Measurements from ENCODE around the gene SLC8A2. TPM values are rescaled to one million over a fixed set of nuclear protein-coding genes. Genes with fewer than 3 reads are reported as not detected.

SLC8A2 gene
- polyA plus RNA-seq, 1 donor from 2014 or later, result 14.1 TPM

DNA sequence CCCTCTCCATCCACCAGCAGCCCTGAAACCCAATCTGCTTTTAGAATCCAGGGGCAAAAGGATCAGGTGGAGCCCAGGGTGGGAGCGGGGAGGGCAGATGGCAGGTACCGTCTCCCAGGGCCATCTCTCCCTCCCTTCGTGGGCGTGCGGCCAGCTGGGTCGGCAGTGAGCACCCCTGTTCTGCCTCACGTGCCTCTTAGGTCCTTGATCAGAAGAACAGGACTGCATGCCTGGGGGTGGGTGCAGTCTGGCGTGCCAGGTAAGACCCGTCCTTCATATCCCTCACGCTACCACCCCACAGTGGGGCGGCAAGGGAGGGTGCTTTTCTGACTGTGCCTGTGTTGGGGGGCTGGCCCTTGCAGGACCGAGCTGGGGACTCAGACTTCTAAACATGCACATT is 2.0 kb downstream of the SLC8A2 start:
- H3K4me2 ChIP-seq (ENCODE audit: low read length), result no peak overlapping the region
- H3K9me2 ChIP-seq (ENCODE audit: insufficient read depth, low read length), result no peaks in the 10 kb centered on the region
- H4K20me1 ChIP-seq (ENCODE audit: insufficient read depth), result no peaks in the 10 kb centered on the region
- no peak overlapping the region for H3K27ac ChIP-seq (ENCODE audit: low read length)
- H3K27me3 ChIP-seq (ENCODE audit: insufficient read depth, low read depth, low read length), result no peaks in the 10 kb centered on the region
- no peaks in the 10 kb centered on the region for H3K9me3 ChIP-seq (ENCODE audit: low read length)
- no peaks in the 10 kb centered on the region for H3F3A ChIP-seq (ENCODE audit: insufficient read depth, low read length, poor library complexity, severe bottlenecking)
- TF ChIP-seq EZH2 (IDR thresholded peaks at IDR 0.05; ENCODE audit: borderline replicate concordance, insufficient read depth, low read length, poor library complexity, severe bottlenecking) (no peak), EP300 (conservative IDR thresholded peaks at IDR 0.05; ENCODE audit: poor library complexity, severe bottlenecking) (no peak), MXI1 (conservative IDR thresholded peaks at IDR 0.05; ENCODE audit: poor library complexity, severe bottlenecking) (no peak), TAF1 (IDR thresholded peaks at IDR 0.05; ENCODE audit: low read depth) (no peak), REST (IDR thresholded peaks at IDR 0.05; ENCODE audit: borderline replicate concordance) (no peak), SMC3 (conservative IDR thresholded peaks at IDR 0.05; ENCODE audit: poor library complexity) (no peak), POLR2AphosphoS5 (IDR thresholded peaks at IDR 0.05) (no peak), RAD21 (conservative IDR thresholded peaks at IDR 0.05) (no peak)
- TF ChIP-seq, protein P1, sequence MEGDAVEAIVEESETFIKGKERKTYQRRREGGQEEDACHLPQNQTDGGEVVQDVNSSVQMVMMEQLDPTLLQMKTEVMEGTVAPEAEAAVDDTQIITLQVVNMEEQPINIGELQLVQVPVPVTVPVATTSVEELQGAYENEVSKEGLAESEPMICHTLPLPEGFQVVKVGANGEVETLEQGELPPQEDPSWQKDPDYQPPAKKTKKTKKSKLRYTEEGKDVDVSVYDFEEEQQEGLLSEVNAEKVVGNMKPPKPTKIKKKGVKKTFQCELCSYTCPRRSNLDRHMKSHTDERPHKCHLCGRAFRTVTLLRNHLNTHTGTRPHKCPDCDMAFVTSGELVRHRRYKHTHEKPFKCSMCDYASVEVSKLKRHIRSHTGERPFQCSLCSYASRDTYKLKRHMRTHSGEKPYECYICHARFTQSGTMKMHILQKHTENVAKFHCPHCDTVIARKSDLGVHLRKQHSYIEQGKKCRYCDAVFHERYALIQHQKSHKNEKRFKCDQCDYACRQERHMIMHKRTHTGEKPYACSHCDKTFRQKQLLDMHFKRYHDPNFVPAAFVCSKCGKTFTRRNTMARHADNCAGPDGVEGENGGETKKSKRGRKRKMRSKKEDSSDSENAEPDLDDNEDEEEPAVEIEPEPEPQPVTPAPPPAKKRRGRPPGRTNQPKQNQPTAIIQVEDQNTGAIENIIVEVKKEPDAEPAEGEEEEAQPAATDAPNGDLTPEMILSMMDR (IDR thresholded peaks at IDR 0.05; ENCODE audit: poor library complexity, severe bottlenecking), result no peak
- H2AFZ ChIP-seq (ENCODE audit: low read depth, low read length), result no peak overlapping the region
- no peaks in the 10 kb centered on the region for H3K36me3 ChIP-seq (ENCODE audit: insufficient read depth, low read length)
- peak overlapping the region; percentile 39 for H3K9ac ChIP-seq (ENCODE audit: low read length)
- H3K79me2 ChIP-seq (replicated peaks; ENCODE audit: insufficient read depth, low read length), result no peaks in the 10 kb centered on the region
- H3K4me3 ChIP-seq (ENCODE audit: low read length), result peak overlapping the region; percentile 82

- peak overlapping the region; percentile 39 for H3K9ac ChIP-seq (ENCODE audit: low read length)
- no peaks in the 10 kb centered on the region for H3K9me2 ChIP-seq (ENCODE audit: insufficient read depth, low read length)
- H3K9me3 ChIP-seq (ENCODE audit: low read length), result no peaks in the 10 kb centered on the region
- H3K79me2 ChIP-seq (replicated peaks; ENCODE audit: insufficient read depth, low read length), result no peaks in the 10 kb centered on the region
- peak overlapping the region; percentile 82 for H3K4me3 ChIP-seq (ENCODE audit: low read length)
- H3K36me3 ChIP-seq (ENCODE audit: insufficient read depth, low read length), result no peaks in the 10 kb centered on the region
- no peaks in the 10 kb centered on the region for H3F3A ChIP-seq (ENCODE audit: insufficient read depth, low read length, poor library complexity, severe bottlenecking)
- H3K4me2 ChIP-seq (ENCODE audit: low read length), result no peak overlapping the region
- no peaks in the 10 kb centered on the region for H4K20me1 ChIP-seq (ENCODE audit: insufficient read depth)
- no peaks in the 10 kb centered on the region for H3K27me3 ChIP-seq (ENCODE audit: insufficient read depth, low read depth, low read length)
- TF ChIP-seq MXI1 (conservative IDR thresholded peaks at IDR 0.05; ENCODE audit: poor library complexity, severe bottlenecking) (no peak), EP300 (conservative IDR thresholded peaks at IDR 0.05; ENCODE audit: poor library complexity, severe bottlenecking) (no peak)
- H3K27ac ChIP-seq (ENCODE audit: low read length), result no peak overlapping the region
- H2AFZ ChIP-seq (ENCODE audit: low read depth, low read length), result no peak overlapping the region
Measured at GRCh38 chr19:47469363-47469700, 2.4 kb downstream of the SLC8A2 start.

DNA sequence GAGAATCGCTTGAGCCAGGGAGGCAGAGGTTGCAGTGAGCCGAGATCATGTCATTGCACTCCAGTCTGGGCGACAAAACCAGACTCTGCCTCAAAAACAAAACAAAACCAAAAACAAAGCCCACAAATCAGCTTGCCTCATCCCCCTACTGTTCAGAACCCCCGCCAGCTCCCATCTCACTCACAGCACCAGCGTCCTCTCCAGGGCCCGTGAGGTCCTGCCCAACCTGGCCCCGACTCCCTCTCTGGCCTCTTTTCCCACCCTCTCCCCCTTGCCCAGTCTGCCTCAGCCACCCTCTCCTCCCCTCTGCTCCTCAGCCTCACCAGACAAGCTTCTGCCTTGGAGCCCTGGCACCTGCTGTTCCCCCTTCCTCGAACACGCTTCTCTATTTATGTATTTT is 3.8 kb downstream of the SLC8A2 start:
- no peak overlapping the region for H3K4me2 ChIP-seq (ENCODE audit: low read length)

More for the DNA sequence above, 3.8 kb downstream of the SLC8A2 start:
- no peak overlapping the region for H3K9ac ChIP-seq (ENCODE audit: low read length)
- no peaks in the 10 kb centered on the region for H3K79me2 ChIP-seq (replicated peaks; ENCODE audit: insufficient read depth, low read length)
- no peaks in the 10 kb centered on the region for H3K9me2 ChIP-seq (ENCODE audit: insufficient read depth, low read length)
- no peaks in the 10 kb centered on the region for H4K20me1 ChIP-seq (ENCODE audit: insufficient read depth)
- H3K4me3 ChIP-seq (ENCODE audit: low read length), result no peak overlapping the region
- no peaks in the 10 kb centered on the region for H3F3A ChIP-seq (ENCODE audit: insufficient read depth, low read length, poor library complexity, severe bottlenecking)
- H3K27me3 ChIP-seq (ENCODE audit: insufficient read depth, low read depth, low read length), result no peaks in the 10 kb centered on the region
- H2AFZ ChIP-seq (ENCODE audit: low read depth, low read length), result no peak overlapping the region
- no peak overlapping the region for H3K27ac ChIP-seq (ENCODE audit: low read length)
- no peaks in the 10 kb centered on the region for H3K36me3 ChIP-seq (ENCODE audit: insufficient read depth, low read length)
- TF ChIP-seq, protein P1 (IDR thresholded peaks at IDR 0.05; ENCODE audit: poor library complexity, severe bottlenecking), result no peak
- TF ChIP-seq EP300 (conservative IDR thresholded peaks at IDR 0.05; ENCODE audit: poor library complexity, severe bottlenecking) (no peak), REST (IDR thresholded peaks at IDR 0.05; ENCODE audit: borderline replicate concordance) (no peak), TAF1 (IDR thresholded peaks at IDR 0.05; ENCODE audit: low read depth) (no peak), RAD21 (conservative IDR thresholded peaks at IDR 0.05) (no peak), POLR2AphosphoS5 (IDR thresholded peaks at IDR 0.05) (no peak), MXI1 (conservative IDR thresholded peaks at IDR 0.05; ENCODE audit: poor library complexity, severe bottlenecking) (no peak), SMC3 (conservative IDR thresholded peaks at IDR 0.05; ENCODE audit: poor library complexity) (no peak), EZH2 (IDR thresholded peaks at IDR 0.05; ENCODE audit: borderline replicate concordance, insufficient read depth, low read length, poor library complexity, severe bottlenecking) (no peak)
- H3K9me3 ChIP-seq (ENCODE audit: low read length), result no peaks in the 10 kb centered on the region
